Measurements from ENCODE around the gene TRAF7. TPM values are rescaled to one million over a fixed set of nuclear protein-coding genes. Genes with fewer than 3 reads are reported as not detected.

The TRAF7 gene
- total RNA-seq, 1 donor from 2014 or later = 66.1 TPM

DNA sequence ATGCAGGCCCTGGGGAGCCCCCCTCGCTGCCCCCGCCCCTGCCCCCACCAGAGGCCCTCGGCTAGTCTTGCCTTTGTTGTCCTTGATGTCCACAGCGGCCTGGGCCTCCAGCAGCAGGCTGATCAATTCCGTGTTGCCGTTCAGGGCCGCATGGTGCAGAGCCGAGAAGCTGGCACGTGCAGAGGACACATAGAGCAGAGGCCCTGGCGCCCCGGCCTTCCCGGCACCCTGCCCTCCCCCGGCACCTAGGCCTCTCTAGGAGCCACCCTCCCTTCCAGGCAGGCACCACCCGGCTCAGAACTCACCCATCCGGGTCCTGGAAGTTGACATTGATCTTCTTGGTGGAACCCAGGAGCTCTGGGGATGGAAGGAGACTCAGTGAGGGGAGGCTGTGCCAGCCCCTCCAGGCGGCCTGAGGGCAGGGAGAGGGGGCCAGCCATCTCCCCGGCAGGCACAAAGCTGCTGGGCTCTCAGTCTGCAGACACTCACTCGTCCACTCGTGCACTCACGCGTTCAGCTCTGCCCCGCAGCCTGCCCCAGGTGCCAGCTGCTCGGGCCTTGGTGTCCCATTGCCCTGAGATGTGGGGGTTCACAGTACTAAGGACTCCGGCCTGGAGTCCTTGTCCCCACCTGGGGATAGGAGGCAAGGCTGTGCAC, 34.5 kb downstream of the TRAF7 start:
- peaks cover 7% of the 10 kb centered on the region for H3K27me3 Mint-ChIP-seq (ENCODE audit: low read depth)
- TF ChIP-seq, protein P1, sequence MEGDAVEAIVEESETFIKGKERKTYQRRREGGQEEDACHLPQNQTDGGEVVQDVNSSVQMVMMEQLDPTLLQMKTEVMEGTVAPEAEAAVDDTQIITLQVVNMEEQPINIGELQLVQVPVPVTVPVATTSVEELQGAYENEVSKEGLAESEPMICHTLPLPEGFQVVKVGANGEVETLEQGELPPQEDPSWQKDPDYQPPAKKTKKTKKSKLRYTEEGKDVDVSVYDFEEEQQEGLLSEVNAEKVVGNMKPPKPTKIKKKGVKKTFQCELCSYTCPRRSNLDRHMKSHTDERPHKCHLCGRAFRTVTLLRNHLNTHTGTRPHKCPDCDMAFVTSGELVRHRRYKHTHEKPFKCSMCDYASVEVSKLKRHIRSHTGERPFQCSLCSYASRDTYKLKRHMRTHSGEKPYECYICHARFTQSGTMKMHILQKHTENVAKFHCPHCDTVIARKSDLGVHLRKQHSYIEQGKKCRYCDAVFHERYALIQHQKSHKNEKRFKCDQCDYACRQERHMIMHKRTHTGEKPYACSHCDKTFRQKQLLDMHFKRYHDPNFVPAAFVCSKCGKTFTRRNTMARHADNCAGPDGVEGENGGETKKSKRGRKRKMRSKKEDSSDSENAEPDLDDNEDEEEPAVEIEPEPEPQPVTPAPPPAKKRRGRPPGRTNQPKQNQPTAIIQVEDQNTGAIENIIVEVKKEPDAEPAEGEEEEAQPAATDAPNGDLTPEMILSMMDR (IDR thresholded peaks at IDR 0.05; ENCODE audit: unreplicated experiment) = no peak
- peaks cover 8% of the 10 kb centered on the region for H3K4me1 Mint-ChIP-seq
- H3K27ac Mint-ChIP-seq = no peak overlapping the region
- H3K36me3 Mint-ChIP-seq = no peaks in the 10 kb centered on the region
- no peak overlapping the region for H3K4me3 Mint-ChIP-seq
- H3K9me3 Mint-ChIP-seq = no peaks in the 10 kb centered on the region
- no peak for DNase-seq (ENCODE audit: low spot score in 2 of 2, unreplicated experiment in 2 of 2)

DNA sequence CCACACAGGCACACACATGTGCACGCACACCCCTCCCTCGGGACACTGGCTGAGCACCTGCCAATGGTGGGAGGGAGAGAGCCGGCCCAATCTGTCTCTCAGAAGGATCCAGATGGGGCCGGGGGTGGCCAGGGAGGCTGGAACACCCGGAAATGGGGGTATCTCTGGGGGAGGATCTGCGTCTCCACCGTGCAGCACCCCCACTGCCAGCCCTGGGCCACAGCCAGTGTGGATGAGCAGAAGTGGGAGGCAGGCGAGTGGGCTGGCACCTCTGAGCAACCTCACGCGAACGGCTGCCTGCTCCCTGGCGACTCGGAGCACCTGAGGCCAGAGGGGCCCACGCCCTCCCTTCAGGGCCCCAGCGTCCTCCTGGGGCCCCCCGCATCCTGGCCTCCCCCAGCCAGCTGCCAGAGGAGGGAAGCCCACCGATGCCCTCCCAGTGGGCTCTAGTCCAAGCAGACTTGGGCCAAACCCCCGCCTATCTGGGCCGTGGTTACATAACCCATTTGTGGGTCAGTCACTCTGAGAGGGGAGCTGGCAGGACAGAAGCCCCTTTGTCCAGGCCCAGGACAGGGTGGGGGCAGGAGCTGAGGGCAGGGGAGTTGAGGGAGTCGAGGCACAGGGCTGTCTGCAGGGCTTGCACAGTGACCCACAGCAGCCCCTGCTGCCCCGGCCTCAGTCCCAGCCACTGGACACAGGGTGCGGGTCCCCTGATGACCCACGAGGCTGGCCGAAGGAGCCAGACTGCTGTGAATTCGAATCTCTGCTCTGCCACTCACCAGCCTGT, 35.3 kb downstream of the TRAF7 start:
- no peak overlapping the region for H3K27ac Mint-ChIP-seq
- no peaks in the 10 kb centered on the region for H3K36me3 Mint-ChIP-seq
- no peaks in the 10 kb centered on the region for H3K9me3 Mint-ChIP-seq
- DNase-seq (ENCODE audit: low spot score in 2 of 2, unreplicated experiment in 2 of 2) = no peak
- H3K4me3 Mint-ChIP-seq = no peak overlapping the region
- TF ChIP-seq, protein P1 (IDR thresholded peaks at IDR 0.05; ENCODE audit: unreplicated experiment) = no peak
- H3K4me1 Mint-ChIP-seq = peaks cover 10% of the 10 kb centered on the region
- H3K27me3 Mint-ChIP-seq (ENCODE audit: low read depth) = peaks cover 10% of the 10 kb centered on the region

DNA sequence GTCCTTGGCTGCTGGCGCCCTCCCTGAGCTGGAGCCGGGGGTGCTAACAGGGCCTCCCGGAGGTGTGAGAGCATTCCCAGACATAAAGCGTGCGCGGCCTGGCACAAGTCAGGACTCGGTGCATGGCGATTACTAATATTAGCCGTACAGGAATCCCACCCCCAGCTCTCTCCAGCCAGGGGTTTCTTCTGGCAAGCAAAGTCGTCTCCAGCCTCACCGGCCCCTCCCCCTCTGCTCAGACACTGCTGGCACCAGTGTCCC, 35.8 kb downstream of the TRAF7 start:
- TF ChIP-seq, protein P1 (IDR thresholded peaks at IDR 0.05; ENCODE audit: unreplicated experiment) = no peak
- Mint-ChIP-seq H3K36me3 (no peaks in the 10 kb centered on the region), H3K4me3 (no peak overlapping the region), H3K27me3 (ENCODE audit: low read depth) (peaks cover 10% of the 10 kb centered on the region), H3K9me3 (no peaks in the 10 kb centered on the region), H3K27ac (no peak overlapping the region), H3K4me1 (peaks cover 10% of the 10 kb centered on the region)
- no peak for DNase-seq (ENCODE audit: low spot score in 2 of 2, unreplicated experiment in 2 of 2)

DNA sequence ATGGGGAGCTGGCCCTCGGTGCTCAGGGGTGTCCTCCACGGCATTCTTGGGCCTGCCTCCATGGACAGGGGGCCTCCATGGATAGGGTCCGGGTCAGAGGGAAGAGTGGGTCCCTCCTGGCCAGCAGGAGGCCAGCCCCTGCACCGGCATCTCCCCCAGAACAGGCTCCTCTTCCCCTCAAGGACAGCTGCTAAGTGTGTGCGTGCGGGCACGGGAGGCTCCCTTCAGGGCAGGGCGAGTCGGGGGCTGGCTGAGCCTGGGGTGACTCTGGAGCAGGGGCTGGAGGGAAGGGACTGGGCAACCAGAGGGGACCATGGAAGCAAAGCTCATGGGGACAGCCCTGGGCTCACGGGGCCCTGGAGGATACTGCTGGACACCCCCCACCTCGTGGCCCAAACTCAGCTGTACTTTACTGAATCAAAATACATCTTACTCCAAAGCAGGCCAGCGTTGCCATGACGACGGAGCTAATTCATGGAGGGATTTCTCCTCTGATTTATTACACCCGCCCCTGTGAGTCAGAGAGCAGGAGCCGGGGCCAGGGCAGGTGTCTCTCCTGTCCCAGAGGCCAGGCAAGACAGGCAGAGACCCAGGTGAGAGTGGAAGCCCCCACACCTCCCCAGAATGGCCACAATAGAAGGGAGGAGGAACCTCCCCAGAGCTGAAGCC, 38.7 kb downstream of the TRAF7 start:
- TF ChIP-seq, protein P1 (IDR thresholded peaks at IDR 0.05; ENCODE audit: unreplicated experiment) = no peak
- Mint-ChIP-seq H3K36me3 (no peaks in the 10 kb centered on the region), H3K4me3 (peak overlapping the region; percentile 61), H3K27me3 (ENCODE audit: low read depth) (peaks cover 33% of the 10 kb centered on the region), H3K4me1 (peaks cover 10% of the 10 kb centered on the region), H3K9me3 (no peaks in the 10 kb centered on the region), H3K27ac (no peak overlapping the region)
- DNase-seq (ENCODE audit: low spot score in 2 of 2, unreplicated experiment in 2 of 2) = no peak

DNA sequence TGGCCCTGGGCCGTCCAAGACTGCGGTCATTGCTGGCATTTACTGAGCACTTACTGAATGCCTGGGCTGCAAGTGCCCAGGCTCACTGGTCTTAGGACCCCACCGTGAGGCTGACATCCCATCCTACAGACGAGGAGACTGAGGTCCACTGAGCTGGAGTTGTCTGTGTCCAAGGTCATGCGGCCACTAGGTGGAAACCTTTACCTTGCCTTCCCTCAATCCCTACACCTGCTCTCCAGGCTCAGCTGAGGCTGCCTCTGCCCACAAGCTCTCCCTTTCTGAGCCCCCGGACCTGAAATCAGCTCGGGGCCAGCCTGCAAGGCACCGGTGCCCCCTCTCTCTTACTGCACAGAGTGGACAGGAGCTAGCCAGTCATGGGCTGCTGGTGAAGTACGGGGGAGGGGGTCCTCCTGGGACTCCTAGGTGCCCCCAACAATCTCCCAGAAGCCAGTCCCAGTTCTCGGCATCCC, 39.3 kb downstream of the TRAF7 start:
- Mint-ChIP-seq H3K4me3 (peak overlapping the region; percentile 61), H3K4me1 (peaks cover 10% of the 10 kb centered on the region), H3K27ac (no peak overlapping the region), H3K27me3 (ENCODE audit: low read depth) (peaks cover 36% of the 10 kb centered on the region), H3K36me3 (no peaks in the 10 kb centered on the region), H3K9me3 (no peaks in the 10 kb centered on the region)
- TF ChIP-seq, protein P1 (IDR thresholded peaks at IDR 0.05; ENCODE audit: unreplicated experiment) = no peak
- no peak for DNase-seq (ENCODE audit: low spot score in 2 of 2, unreplicated experiment in 2 of 2)
